HG03571 (cell line): ENCODE data around the gene KRTAP4-11.
"Not testable (repeated sequence)": the region's sequence is repeated elsewhere in the genome, so short reads cannot be mapped to it uniquely, and the experiment has no call there.

Experiments used
- ATAC-seq: cut with Tn5 transposase; IDR thresholded peaks from one replicate; pipeline ENCODE4 v1.9.1; 2021; ENCODE audit not compliant: unreplicated experiment

KRTAP4-11 gene

GRCh38 chr17:41125064-41125463 lies 6.9 kb upstream of the KRTAP4-11 start:
- ATAC-seq: no peak

GRCh38 chr17:41123991-41124371 lies 5.8 kb upstream of the KRTAP4-11 start, which contains the start of gene KRTAP4-12:
TSS of gene KRTAP4-12 (minus strand) at chr17:41124182. CDS start at chr17:41124122, 60 bp downstream.
- not testable (repeated sequence) for ATAC-seq

- ATAC-seq: not testable (repeated sequence)
Measured at GRCh38 chr17:41123292-41123990, 5.3 kb upstream of the KRTAP4-11 start.

- ATAC-seq: no peak
Measured at GRCh38 chr17:41121742-41122141, 3.6 kb upstream of the KRTAP4-11 start.

GRCh38 chr17:41119696-41120690 lies 1.8 kb upstream of the KRTAP4-11 start:
- not testable (repeated sequence) for ATAC-seq

GRCh38 chr17:41118721-41119120 lies 548 bp upstream of the KRTAP4-11 start:
- no peak for ATAC-seq

- no peak for ATAC-seq
Measured at GRCh38 chr17:41116297-41116696, 1.9 kb downstream of the KRTAP4-11 start.

GRCh38 chr17:41111151-41111885 lies 6.9 kb downstream of the KRTAP4-11 start:
- ATAC-seq: no peak

- not testable (repeated sequence) for ATAC-seq
Measured at GRCh38 chr17:41108728-41109386, 9.3 kb downstream of the KRTAP4-11 start.

- ATAC-seq: no peak
Measured at GRCh38 chr17:41107941-41108450, 10.2 kb downstream of the KRTAP4-11 start.

- not testable (repeated sequence) for ATAC-seq
Measured at GRCh38 chr17:41105347-41105746, 12.8 kb downstream of the KRTAP4-11 start, which contains the start of gene KRTAP4-9. TSS of gene KRTAP4-9 (plus strand) at chr17:41105389. CDS start at chr17:41105389, 0 bp downstream.

GRCh38 chr17:41104386-41105038 lies 13.7 kb downstream of the KRTAP4-11 start:
- not testable (repeated sequence) for ATAC-seq

- ATAC-seq: no peak
Measured at GRCh38 chr17:41103896-41104295, 14.3 kb downstream of the KRTAP4-11 start.

GRCh38 chr17:41101586-41102259 lies 16.4 kb downstream of the KRTAP4-11 start, which contains the start of gene KRTAP4-16:
TSS of gene KRTAP4-16 (minus strand) at chr17:41102209. CDS start at chr17:41102209, 0 bp downstream.
- ATAC-seq: no peak

GRCh38 chr17:41099682-41100480 lies 18.3 kb downstream of the KRTAP4-11 start:
- ATAC-seq: not testable (repeated sequence)

- no peak for ATAC-seq
Measured at GRCh38 chr17:41098481-41098880, 19.7 kb downstream of the KRTAP4-11 start.

GRCh38 chr17:41098042-41098441 lies 20.1 kb downstream of the KRTAP4-11 start, which contains the start of gene KRTAP4-8:
TSS of gene KRTAP4-8 (minus strand) at chr17:41098142. CDS start at chr17:41098084, 58 bp downstream.
- ATAC-seq: no peak

GRCh38 chr17:41096055-41096454 lies 22.1 kb downstream of the KRTAP4-11 start:
- no peak for ATAC-seq
